Uterus (tissue), 2 donors: ENCODE measurements around the gene TSNAX.

Experiments
- CTCF ChIP-seq, 4 experiments: fragments of 200-600 bp in 2 of 4; fragments of 450-650 bp in 2 of 4; sonication (generic) in 2 of 4; IDR thresholded peaks; one replicate each; pipeline ENCODE4 v1.5.1; 2016 to 2019; ENCODE audit warnings: antibody characterized with exemption in 4 of 4, mild to moderate bottlenecking in 2 of 4, moderate library complexity in 1 of 4
- POLR2A ChIP-seq, 2 donors: fragments of 450-650 bp; IDR thresholded peaks; one replicate each; pipeline ENCODE4 v1.6.1; 2016; ENCODE audit warnings: antibody characterized with exemption in 2 of 2, mild to moderate bottlenecking in 1 of 2, moderate library complexity in 1 of 2

DNA sequence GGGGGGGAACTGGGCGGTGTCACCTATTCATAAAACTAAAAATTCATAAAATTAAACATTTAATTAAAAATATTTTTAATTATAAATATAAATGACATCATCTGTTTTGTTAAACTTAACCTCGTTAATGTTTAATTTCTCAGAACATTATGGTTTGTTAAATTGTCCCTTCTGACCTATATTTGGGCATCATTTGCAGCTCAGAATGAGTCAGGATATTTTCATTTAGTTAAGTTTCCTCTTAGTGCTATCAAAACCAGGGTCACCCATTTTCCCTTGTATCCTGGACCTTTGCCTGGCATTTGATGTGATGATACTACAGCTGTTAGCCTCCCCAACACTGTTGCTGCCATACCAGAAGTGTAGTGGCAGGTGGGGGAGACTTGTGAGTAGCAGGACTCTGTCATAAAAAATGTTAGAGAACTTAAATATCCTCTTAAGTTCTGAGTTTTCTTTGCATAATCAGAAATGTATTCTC is 30.3 kb downstream of the TSNAX start:
- TF ChIP-seq CTCF (IDR thresholded peaks at IDR 0.05) (no peak), POLR2A (IDR thresholded peaks at IDR 0.05) (no peak)
